Measurements from ENCODE around the gene REXO2.

GRCh38 chr11:114499756-114500155 lies 60.5 kb downstream of the REXO2 start:
- TF ChIP-seq CTCF (IDR thresholded peaks at IDR 0.05; ENCODE audit: low read length) = no peak
- no peak for TF ChIP-seq EZH2 (optimal IDR thresholded peaks at IDR 0.05; ENCODE audit: low read depth, low read length)

Data from MM.1S (cell line).